ENCODE data around the gene XYLT1. TPM values are rescaled to one million over a fixed set of nuclear protein-coding genes. Genes with fewer than 3 reads are reported as not detected.
A peak's percentile ranks its signal among the peaks of the same experiment; 100 is the strongest.

The XYLT1 gene
- total RNA-seq, 1 donor from 2014 or later, result 14.7 TPM

GRCh38 chr16:17246974-17247732 is 223.6 kb downstream of the XYLT1 start:
- DNase-seq, result no peak

- DNase-seq, result no peak
Measured at GRCh38 chr16:17246268-17246885, 224.4 kb downstream of the XYLT1 start.

- no peak for DNase-seq
Measured at GRCh38 chr16:17245776-17246175, 225.0 kb downstream of the XYLT1 start.

GRCh38 chr16:17244872-17245551 is 225.7 kb downstream of the XYLT1 start:
- no peak for DNase-seq

DNA sequence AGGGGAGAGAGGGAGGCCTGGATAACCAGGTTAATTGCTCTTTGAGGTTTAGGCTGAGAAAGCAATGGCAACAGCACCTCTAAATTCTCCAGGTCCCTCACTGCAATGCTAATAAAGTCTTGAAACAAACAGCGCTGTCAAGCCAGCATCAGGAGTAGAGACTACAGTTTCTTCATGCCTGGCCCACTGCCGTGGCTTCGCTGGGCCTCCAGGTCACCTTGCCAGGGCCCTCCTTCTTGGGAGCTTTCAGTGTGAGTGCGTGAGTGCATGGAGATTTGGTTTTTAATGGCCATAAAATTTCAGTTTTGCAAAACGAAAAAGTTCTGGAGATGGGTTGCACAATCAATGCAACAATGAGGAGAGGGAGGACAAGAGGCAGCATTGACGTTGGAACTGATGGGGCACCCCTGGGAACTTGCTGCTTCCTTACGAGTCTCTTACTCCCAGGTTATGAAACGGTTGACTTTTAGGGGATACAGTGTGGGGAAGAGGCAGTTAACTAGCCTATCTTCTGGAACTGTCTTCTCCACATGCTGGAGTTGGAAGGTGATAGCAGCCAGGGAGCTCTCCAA is 229.4 kb downstream of the XYLT1 start:
- DNase-seq, result no peak

- DNase-seq, result no peak
Measured at GRCh38 chr16:17238285-17239028, 232.3 kb downstream of the XYLT1 start.

DNA sequence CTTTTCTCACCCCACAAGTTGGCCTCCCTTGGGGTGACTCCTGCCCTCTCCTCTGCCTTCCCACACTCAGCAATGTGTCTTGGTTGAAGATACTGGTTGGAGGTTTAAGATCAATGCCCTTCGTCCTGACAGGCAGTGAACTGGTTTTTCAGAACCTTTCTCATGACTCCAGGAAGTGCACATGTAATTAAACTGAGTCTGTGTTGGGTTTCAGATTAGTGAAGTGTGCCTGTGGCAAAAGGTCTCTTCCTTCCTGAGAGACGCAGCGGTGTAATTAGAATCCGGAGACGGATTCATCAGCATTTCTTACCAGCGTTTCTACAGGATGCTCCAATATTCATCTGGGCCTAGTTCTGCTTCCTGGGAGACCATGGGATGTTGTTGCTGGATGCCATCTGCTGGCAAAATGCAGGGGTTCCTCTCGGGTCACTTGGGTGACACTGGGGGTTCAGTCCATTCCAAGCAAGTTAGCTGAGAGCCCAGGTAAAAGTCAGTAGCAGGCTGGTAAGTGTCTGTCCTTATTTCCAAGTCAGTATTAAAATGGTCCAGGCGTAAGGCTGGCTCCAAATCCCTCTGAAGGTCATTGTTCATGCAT is 233.3 kb downstream of the XYLT1 start:
- no peak for DNase-seq

GRCh38 chr16:17235147-17235815 is 235.5 kb downstream of the XYLT1 start:
- no peak for DNase-seq

DNA sequence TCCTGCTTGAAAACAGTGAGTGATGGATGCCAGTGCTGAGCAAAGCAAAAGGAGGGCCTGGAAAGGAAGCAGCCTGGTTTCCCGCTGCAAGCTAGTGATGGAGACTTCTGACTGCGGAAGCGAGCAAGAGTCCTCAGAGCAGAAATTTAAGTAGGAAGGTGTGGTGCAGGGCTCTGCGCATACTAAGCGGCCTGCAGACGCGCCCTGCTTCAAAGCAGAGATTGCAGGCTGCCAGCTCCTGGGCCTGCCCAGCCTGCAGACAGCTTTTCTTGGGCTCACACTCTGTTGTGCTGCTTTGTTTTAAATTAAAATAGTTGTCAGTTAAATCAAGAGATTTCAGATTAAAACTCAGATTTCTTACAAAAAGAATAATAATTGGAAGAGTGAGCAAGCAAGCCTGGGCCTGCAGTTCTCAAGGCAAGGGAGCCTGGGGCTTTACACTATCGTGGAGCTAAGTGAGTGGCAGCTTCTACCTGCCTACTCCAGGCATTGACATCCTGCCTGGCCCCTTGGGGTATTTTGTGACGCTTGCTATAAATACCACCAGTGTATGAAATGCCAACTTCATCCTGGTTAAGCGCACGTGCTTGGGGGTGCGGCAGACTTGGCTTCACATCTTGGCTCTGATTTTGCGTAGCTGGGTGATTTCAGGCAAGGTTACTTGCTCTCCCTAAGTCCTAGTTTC is 237.3 kb downstream of the XYLT1 start:
- DNase-seq, result no peak

DNA sequence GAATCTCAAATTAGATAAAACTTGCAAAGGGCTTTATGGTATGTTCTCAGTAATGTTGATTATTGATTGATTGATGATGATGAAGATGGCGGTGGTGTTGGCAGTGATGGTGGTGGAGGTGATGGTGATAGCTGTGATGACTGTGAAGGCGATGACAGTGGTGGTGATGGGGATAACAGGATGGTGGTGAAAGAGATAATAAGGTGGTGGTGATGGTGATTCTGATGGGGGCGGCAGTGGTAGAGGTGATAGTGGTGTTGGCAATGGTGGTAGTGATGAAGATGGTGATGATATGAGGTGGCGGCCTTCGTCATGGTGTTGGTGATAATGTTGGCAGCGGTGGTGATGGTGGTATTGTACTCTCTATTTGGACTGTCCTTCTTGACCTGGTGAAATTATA is 238.3 kb downstream of the XYLT1 start:
- no peak for DNase-seq

- no peak for DNase-seq
Measured at GRCh38 chr16:17231972-17232371, 238.8 kb downstream of the XYLT1 start.

- no peak for DNase-seq
Measured at GRCh38 chr16:17230932-17231581, 239.7 kb downstream of the XYLT1 start.

DNA sequence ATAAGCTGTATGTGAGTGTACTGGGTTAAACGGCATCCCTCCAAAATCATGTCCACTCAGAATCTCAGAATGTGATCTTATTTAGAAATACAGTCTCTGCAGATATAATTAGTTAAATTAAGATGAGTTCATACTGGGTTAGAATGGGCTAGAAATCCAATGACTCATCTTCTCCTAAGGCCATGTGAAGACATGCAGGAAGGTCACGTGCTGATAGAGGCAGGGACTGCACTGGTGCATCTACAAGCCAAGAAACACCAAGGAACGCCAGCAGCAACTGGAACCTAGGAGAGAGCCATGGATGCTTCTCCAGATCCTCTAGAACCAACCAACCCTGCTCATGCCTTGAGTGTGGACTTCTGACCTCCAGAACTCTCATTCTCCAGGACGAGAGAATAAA is 241.0 kb downstream of the XYLT1 start:
- DNase-seq, result no peak

DNA sequence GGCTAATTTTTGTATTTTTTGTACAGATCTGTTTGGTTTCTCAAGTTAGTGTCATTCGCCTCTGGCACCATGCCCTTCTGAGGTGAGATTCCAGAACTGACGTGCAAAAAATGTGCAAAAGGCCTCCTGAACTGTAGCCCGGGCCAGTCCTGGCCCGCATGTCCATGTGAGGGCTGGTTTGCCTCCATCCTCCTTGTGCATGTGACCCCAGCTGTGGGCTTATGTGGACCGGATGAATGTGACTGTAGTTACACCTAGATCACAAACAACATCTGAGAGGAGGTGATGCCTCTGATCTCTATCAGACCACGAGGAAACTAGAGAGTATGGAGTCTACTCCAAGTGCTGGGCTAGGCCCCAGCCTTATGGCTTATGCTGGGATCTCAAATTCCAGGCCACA is 241.6 kb downstream of the XYLT1 start:
- no peak for DNase-seq

- DNase-seq, result no peak
Measured at GRCh38 chr16:17228708-17229055, 242.1 kb downstream of the XYLT1 start.

DNA sequence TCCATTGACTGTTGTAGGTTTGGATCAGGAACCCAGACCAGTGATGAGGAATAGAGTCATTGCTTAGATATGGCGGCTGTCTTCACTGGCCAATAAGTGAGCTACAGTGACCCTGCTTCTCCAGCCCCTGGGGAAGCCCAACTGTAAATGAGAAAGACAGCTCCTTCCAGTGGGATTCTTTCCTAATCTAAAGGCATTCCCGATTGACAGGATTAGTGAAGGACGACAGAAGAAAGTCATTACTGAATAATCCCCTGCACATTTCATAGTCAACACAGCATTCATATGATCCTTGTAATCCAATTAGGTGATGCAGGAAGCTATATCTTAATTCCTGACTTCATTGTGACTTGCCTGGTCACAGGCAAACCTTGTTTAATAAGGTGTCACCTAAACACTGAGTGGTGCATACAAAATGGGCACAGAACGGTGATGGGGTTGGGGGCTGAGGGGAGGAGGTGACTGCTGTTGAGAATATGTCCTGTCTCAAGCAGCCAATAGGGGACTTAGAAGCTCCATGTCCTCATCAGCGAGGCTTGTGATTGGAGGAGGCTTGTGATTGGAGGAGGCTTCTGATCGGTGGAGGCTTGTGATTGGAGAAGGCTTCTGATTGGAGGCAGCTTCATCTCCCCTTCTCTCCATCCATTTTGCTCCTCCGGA is 242.6 kb downstream of the XYLT1 start:
- DNase-seq, result no peak

DNA sequence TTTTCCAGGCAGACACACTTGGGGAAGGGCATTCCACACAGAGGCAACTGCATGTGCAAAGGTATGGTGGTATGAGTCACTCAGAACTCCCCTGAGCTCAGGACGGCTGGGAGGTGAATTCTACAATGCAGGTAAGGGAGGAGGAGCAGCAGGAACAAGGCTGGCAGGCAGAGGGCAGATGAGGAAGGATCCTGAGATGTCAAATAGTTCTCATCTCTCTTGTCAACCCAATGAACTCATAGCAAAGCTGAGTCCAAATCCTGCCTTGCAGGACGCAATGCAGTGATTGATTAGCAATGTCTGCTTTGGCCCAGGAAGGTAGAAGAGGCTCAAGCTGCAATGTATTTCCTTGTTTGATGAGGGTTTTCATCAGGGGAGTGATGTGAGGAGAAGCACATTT is 243.5 kb downstream of the XYLT1 start:
- DNase-seq, result no peak

- no peak for DNase-seq
Measured at GRCh38 chr16:17225541-17225940, 245.2 kb downstream of the XYLT1 start.

GRCh38 chr16:17224879-17225281 is 245.9 kb downstream of the XYLT1 start:
- peak; percentile 25 for DNase-seq

DNA sequence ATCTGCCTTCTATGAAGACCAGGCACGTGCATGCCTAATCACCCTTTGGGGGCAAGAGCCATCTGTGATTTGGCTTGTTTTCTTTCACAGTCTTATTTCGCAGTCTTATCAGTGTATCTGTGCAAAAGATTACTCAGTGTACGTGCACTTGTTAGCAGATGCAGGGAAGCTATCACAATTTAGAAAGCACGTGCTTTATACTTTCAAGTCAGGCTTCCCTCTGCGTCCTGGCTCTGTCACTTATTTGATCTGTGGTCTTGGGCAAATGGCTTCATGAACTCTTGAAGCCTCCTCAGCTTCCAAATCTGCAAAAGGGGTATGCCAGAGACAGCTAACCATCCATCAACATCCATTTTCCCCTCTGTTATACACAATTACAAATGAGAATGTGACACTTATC is 246.4 kb downstream of the XYLT1 start:
- no peak for DNase-seq
